ENCODE results near the gene FXYD4.

- no peak for TF ChIP-seq CTCF (IDR thresholded peaks at IDR 0.05)
- TF ChIP-seq POLR2A (IDR thresholded peaks at IDR 0.05): no peak
Observed at GRCh38 chr10:43360086-43360485, 11.3 kb upstream of the FXYD4 start.

Data from lower leg skin (tissue), 3 donors.